Neutrophil (primary cell): Measurements from ENCODE around the gene GOSR2.

Experiments used
- H3K27ac ChIP-seq: fragments of 200-600 bp; sonication (generic); 2 replicates; pipeline ENCODE4 v1.5.1; 2016; ENCODE audit warnings: mild to moderate bottlenecking, moderate library complexity
- H3K27me3 ChIP-seq: fragments of 200-600 bp; sonication (generic); 2 replicates; pipeline ENCODE4 v1.6.0; 2016; ENCODE audit warnings: mild to moderate bottlenecking
- H3K36me3 ChIP-seq: fragments of 200-600 bp; sonication (generic); 2 replicates; pipeline ENCODE4 v1.5.1; 2017
- H3K4me1 ChIP-seq, 2 experiments: fragments of 200-600 bp in 1 of 2; sonication (generic) in 1 of 2; 1 replicate in 1 of 2; 2 replicates in 1 of 2; pipeline versions ENCODE4 v1.5.1 to v1.6.1; 2013 to 2016; ENCODE audit warnings: low read depth in 1 of 2, low read length in 1 of 2, mild to moderate bottlenecking in 1 of 2, moderate library complexity in 1 of 2; ENCODE audit not compliant: control insufficient read depth in 1 of 2, insufficient read depth in 1 of 2
- H3K4me3 ChIP-seq, 2 experiments: fragments of 200-600 bp in 1 of 2; sonication (generic) in 1 of 2; 1 replicate in 1 of 2; 2 replicates in 1 of 2; pipeline ENCODE4 v1.5.1; 2013 to 2016; ENCODE audit warnings: low read depth in 1 of 2, low read length in 1 of 2, mild to moderate bottlenecking in 1 of 2, moderate library complexity in 1 of 2
- H3K9me3 ChIP-seq: fragments of 200-600 bp; sonication (generic); 2 replicates; pipeline ENCODE4 v1.5.1; 2016
- CTCF ChIP-seq: fragments of 200-600 bp; sonication (generic); IDR thresholded peaks from 2 replicates; pipeline ENCODE4 v1.5.1; 2016; ENCODE audit warnings: antibody characterized with exemption

Gene GOSR2

GRCh38 chr17:46968896-46969295 is 45.9 kb downstream of the GOSR2 start:
- peaks cover 18% of the 10 kb centered on the region for H3K27me3 ChIP-seq
- H3K27ac ChIP-seq, result no peak overlapping the region
- H3K4me1 ChIP-seq, result no peaks in the 10 kb centered on the region
- H3K4me3 ChIP-seq, result no peak overlapping the region
- TF ChIP-seq CTCF, result no peak
- H3K9me3 ChIP-seq, result no peaks in the 10 kb centered on the region
- no peaks in the 10 kb centered on the region for H3K36me3 ChIP-seq

GRCh38 chr17:46971647-46972300 is 48.8 kb downstream of the GOSR2 start:
- Histone ChIP-seq H3K36me3 (no peaks in the 10 kb centered on the region), H3K27me3 (peaks cover 27% of the 10 kb centered on the region)
- no peak for TF ChIP-seq CTCF

GRCh38 chr17:46972346-46972745 is 49.4 kb downstream of the GOSR2 start:
- no peak overlapping the region for H3K4me3 ChIP-seq
- TF ChIP-seq CTCF, result no peak
- H3K4me1 ChIP-seq, result no peaks in the 10 kb centered on the region
- H3K9me3 ChIP-seq, result no peaks in the 10 kb centered on the region
- peaks cover 27% of the 10 kb centered on the region for H3K27me3 ChIP-seq
- H3K36me3 ChIP-seq, result no peaks in the 10 kb centered on the region
- no peak overlapping the region for H3K27ac ChIP-seq

More at GRCh38 chr17:46971647-46972300, 48.8 kb downstream of the GOSR2 start:
- no peaks in the 10 kb centered on the region for H3K4me1 ChIP-seq
- no peak overlapping the region for H3K4me3 ChIP-seq
- no peak overlapping the region for H3K27ac ChIP-seq
- no peaks in the 10 kb centered on the region for H3K9me3 ChIP-seq

- Histone ChIP-seq H3K27me3 (peaks cover 43% of the 10 kb centered on the region), H3K36me3 (no peaks in the 10 kb centered on the region), H3K9me3 (no peaks in the 10 kb centered on the region), H3K4me1 (peaks cover 5 to 8% of the 10 kb centered on the region in 2 experiments), H3K27ac (no peak overlapping the region), H3K4me3 (no peak overlapping the region)
- no peak for TF ChIP-seq CTCF
Observed at GRCh38 chr17:46974086-46974485, 51.1 kb downstream of the GOSR2 start.

- H3K4me1 ChIP-seq, result peaks cover 5 to 11% of the 10 kb centered on the region in 2 experiments
- H3K27me3 ChIP-seq, result peaks cover 55% of the 10 kb centered on the region
- TF ChIP-seq CTCF, result no peak
Observed at GRCh38 chr17:46975287-46975686, 52.3 kb downstream of the GOSR2 start.

More at GRCh38 chr17:46975287-46975686, 52.3 kb downstream of the GOSR2 start:
- no peaks in the 10 kb centered on the region for H3K36me3 ChIP-seq
- H3K27ac ChIP-seq, result no peak overlapping the region
- H3K4me3 ChIP-seq, result no peak overlapping the region
- H3K9me3 ChIP-seq, result no peaks in the 10 kb centered on the region
